H9 (cell line): ENCODE measurements around the gene DOCK2. TPM values are rescaled to one million over a fixed set of nuclear protein-coding genes. Genes with fewer than 3 reads are reported as not detected.

ENCODE experiments used
- DNase-seq: peaks from one replicate; pipeline ENCODE4 v3.0.0-alpha.2; 2017
- H2AFZ ChIP-seq: one replicate; pipeline ENCODE4 v1.6.1; 2013; ENCODE audit warnings: mild to moderate bottlenecking, low read length, control low read depth, moderate library complexity
- H2AK5ac ChIP-seq: 2 replicates; pipeline ENCODE4 v1.6.1; 2013; ENCODE audit warnings: low read length, control low read depth, mixed read lengths; ENCODE audit not compliant: insufficient read length
- H2BK120ac ChIP-seq: one replicate; pipeline ENCODE4 v1.6.1; 2013; ENCODE audit warnings: low read depth, mild to moderate bottlenecking, low read length, control low read depth, inconsistent platforms; ENCODE audit not compliant: poor library complexity, severe bottlenecking
- H2BK12ac ChIP-seq: 2 replicates; pipeline ENCODE4 v1.6.1; 2013; ENCODE audit warnings: low read length, control low read depth, mixed read lengths, low read depth; ENCODE audit not compliant: insufficient read length
- H2BK15ac ChIP-seq: 2 replicates; pipeline ENCODE4 v1.6.1; 2013; ENCODE audit warnings: low read depth, low read length, control low read depth
- H2BK20ac ChIP-seq: one replicate; pipeline ENCODE4 v1.6.1; 2013; ENCODE audit warnings: low read depth, mild to moderate bottlenecking, low read length, control low read depth, inconsistent platforms; ENCODE audit not compliant: poor library complexity, severe bottlenecking
- H2BK5ac ChIP-seq: 2 replicates; pipeline ENCODE4 v1.6.1; 2013; ENCODE audit warnings: low read length, control low read depth, mixed read lengths; ENCODE audit not compliant: insufficient read length
- H3K14ac ChIP-seq: 2 replicates; pipeline ENCODE4 v1.6.1; 2013; ENCODE audit warnings: low read length, control low read depth; ENCODE audit not compliant: insufficient read depth
- H3K18ac ChIP-seq: 2 replicates; pipeline ENCODE4 v1.6.1; 2013; ENCODE audit warnings: low read depth, mild to moderate bottlenecking, mixed read lengths, low read length, control low read depth; ENCODE audit not compliant: insufficient read length
- H3K23ac ChIP-seq: 2 replicates; pipeline ENCODE4 v1.6.1; 2013; ENCODE audit warnings: low read length, control low read depth, mixed read lengths, low read depth; ENCODE audit not compliant: insufficient read length
- H3K23me2 ChIP-seq: 2 replicates; pipeline ENCODE4 v1.6.1; 2013; ENCODE audit warnings: low read depth, mild to moderate bottlenecking, mixed read lengths, low read length, control low read depth; ENCODE audit not compliant: insufficient read length, poor library complexity, severe bottlenecking
- H3K27ac ChIP-seq: 2 replicates; pipeline ENCODE4 v1.5.1; 2013; ENCODE audit warnings: low read length, control low read depth, mixed read lengths, low read depth; ENCODE audit not compliant: insufficient read length
- H3K27me3 ChIP-seq: 2 replicates; pipeline ENCODE4 v1.6.1; 2013; ENCODE audit warnings: low read length, control low read depth, inconsistent platforms; ENCODE audit not compliant: insufficient read depth
- H3K4ac ChIP-seq: 2 replicates; pipeline ENCODE4 v1.6.1; 2013; ENCODE audit warnings: low read depth, mild to moderate bottlenecking, control low read depth, inconsistent platforms, low read length, moderate library complexity
- H3K4me1 ChIP-seq: 2 replicates; pipeline ENCODE4 v1.6.1; 2013; ENCODE audit warnings: low read length, control low read depth, inconsistent platforms; ENCODE audit not compliant: insufficient read depth
- H3K4me2 ChIP-seq: 2 replicates; pipeline ENCODE4 v1.6.1; 2013; ENCODE audit warnings: low read length, control low read depth, mixed read lengths; ENCODE audit not compliant: insufficient read length, insufficient read depth
- H3K56ac ChIP-seq: 2 replicates; pipeline ENCODE4 v1.6.1; 2013; ENCODE audit warnings: low read depth, mild to moderate bottlenecking, mixed read lengths, low read length, control low read depth; ENCODE audit not compliant: insufficient read length
- H3K79me1 ChIP-seq: 2 replicates; pipeline ENCODE4 v1.6.1; 2013; ENCODE audit warnings: low read depth, mild to moderate bottlenecking, moderate library complexity, low read length, control low read depth, inconsistent platforms; ENCODE audit not compliant: insufficient read depth, poor library complexity, severe bottlenecking
- H3K79me2 ChIP-seq: 2 replicates; pipeline ENCODE4 v1.6.1; 2013; ENCODE audit warnings: low read length, control low read depth, inconsistent platforms; ENCODE audit not compliant: insufficient read depth
- H3K9ac ChIP-seq: 2 replicates; pipeline ENCODE4 v1.6.1; 2013; ENCODE audit warnings: low read length, control low read depth, mixed read lengths; ENCODE audit not compliant: insufficient read length; ENCODE audit errors: extremely low read depth
- H3K9me3 ChIP-seq: one replicate; pipeline ENCODE4 v1.6.1; 2013; ENCODE audit warnings: low read depth, low read length, inconsistent platforms; ENCODE audit not compliant: control insufficient read depth
- H3T11ph ChIP-seq: one replicate; pipeline ENCODE4 v1.6.1; 2013; ENCODE audit warnings: mild to moderate bottlenecking, low read length, control low read depth, inconsistent platforms
- H4K20me1 ChIP-seq: one replicate; pipeline ENCODE4 v1.6.1; 2013; ENCODE audit not compliant: control insufficient read depth, insufficient read length, insufficient read depth
- H4K5ac ChIP-seq: 2 replicates; pipeline ENCODE4 v1.6.1; 2013; ENCODE audit warnings: low read depth, mild to moderate bottlenecking, mixed read lengths, low read length, control low read depth; ENCODE audit not compliant: insufficient read length
- H4K8ac ChIP-seq: replicated peaks from 2 replicates; pipeline ENCODE4 v1.6.1; 2013; ENCODE audit warnings: low read length, control low read depth, mixed read lengths, low read depth; ENCODE audit not compliant: insufficient read length
- H4K91ac ChIP-seq: 2 replicates; pipeline ENCODE4 v1.6.1; 2013; ENCODE audit warnings: low read depth, mild to moderate bottlenecking, moderate library complexity, mixed read lengths, low read length, control low read depth; ENCODE audit not compliant: insufficient read length
- H3K27ac Mint-ChIP-seq, 3 experiments: 2 replicates in 2 of 3; 3 replicates in 1 of 3; pipeline ENCODE4 v1.8.0; 2020 to 2021; ENCODE audit warnings: mixed read lengths in 3 of 3, mild to moderate bottlenecking in 1 of 3, moderate library complexity in 1 of 3
- H3K27me3 Mint-ChIP-seq: 2 replicates; pipeline ENCODE4 v1.8.0; 2021; ENCODE audit warnings: low read depth, mild to moderate bottlenecking, moderate library complexity, mixed read lengths
- H3K36me3 Mint-ChIP-seq, 3 experiments: 2 replicates in 2 of 3; 3 replicates in 1 of 3; pipeline ENCODE4 v1.8.0; 2020 to 2021; ENCODE audit warnings: low read depth in 3 of 3, mixed read lengths in 3 of 3; ENCODE audit not compliant: insufficient read depth in 1 of 3
- H3K4me1 Mint-ChIP-seq, 2 experiments: 2 replicates each; pipeline ENCODE4 v1.8.0; 2020; ENCODE audit warnings: mixed read lengths in 2 of 2
- H3K4me3 Mint-ChIP-seq, 2 experiments: 2 replicates in 1 of 2; 3 replicates in 1 of 2; pipeline ENCODE4 v1.8.0; 2020 to 2021; ENCODE audit warnings: mild to moderate bottlenecking in 2 of 2, mixed read lengths in 2 of 2, moderate library complexity in 1 of 2
- H3K9me3 Mint-ChIP-seq, 2 experiments: 2 replicates in 1 of 2; 3 replicates in 1 of 2; pipeline ENCODE4 v1.8.0; 2020; ENCODE audit warnings: mild to moderate bottlenecking in 2 of 2, mixed read lengths in 2 of 2, moderate library complexity in 1 of 2
- CTCF ChIP-seq: fragments of 200-600 bp; sonication (generic); conservative IDR thresholded peaks from 3 replicates; pipeline ENCODE4 v1.8.0; 2021; ENCODE audit warnings: antibody characterized with exemption, mild to moderate bottlenecking
- WGBS: extraction: QIAGEN DNeasy Blood & Tissue Kit; methylation state at CpG from one replicate; pipeline ENCODE4 v1.1.7; 2013; ENCODE audit warnings: missing lambda C conversion rate, low lambda C conversion rate, mixed read lengths; ENCODE audit not compliant: insufficient read length; ENCODE audit errors: extremely low coverage; 5-methylcytosine and 5-hydroxymethylcytosine counted together
- total RNA-seq: library from RNA; stranded (reverse); gene quantifications from 2 replicates; pipeline ENCODE4 v1.2.1, GENCODE V29; 2021

The DOCK2 gene
- total RNA-seq, 1 experiment from 2014 or later, result 7.8 TPM

GRCh38 chr5:170039830-170040229 is 402.8 kb downstream of the DOCK2 start:
- Histone ChIP-seq H3K9me3 (no peaks in the 10 kb centered on the region), H4K20me1 (no peaks in the 10 kb centered on the region), H2BK5ac (no peak overlapping the region), H3K14ac (no peak overlapping the region), H2AFZ (no peak overlapping the region), H3K18ac (no peak overlapping the region), H4K91ac (no peak overlapping the region), H2BK120ac (no peak overlapping the region), H3K79me1 (no peaks in the 10 kb centered on the region), H4K8ac (no peak overlapping the region), H2AK5ac (no peak overlapping the region), H2BK20ac (no peak overlapping the region), H3K27ac (no peak overlapping the region), H3K23me2 (no peaks in the 10 kb centered on the region), H3K4ac (no peak overlapping the region), H3K4me1 (no peaks in the 10 kb centered on the region), H3K9ac (no peak overlapping the region), H4K5ac (no peak overlapping the region), H3K56ac (no peak overlapping the region), H3K23ac (no peak overlapping the region), H3T11ph (no peak overlapping the region), H2BK15ac (no peak overlapping the region), H3K4me2 (no peak overlapping the region), H2BK12ac (no peak overlapping the region), H3K27me3 (no peaks in the 10 kb centered on the region), H3K79me2 (no peaks in the 10 kb centered on the region)
- no peaks in the 10 kb centered on the region for H3K36me3 Mint-ChIP-seq
- WGBS, result no CpG with 5 or more reads among the region's 3 CpGs
- H3K27me3 Mint-ChIP-seq, result no peaks in the 10 kb centered on the region; the same call in none of the 2 replicates
- no peaks in the 10 kb centered on the region for H3K4me1 Mint-ChIP-seq
- DNase-seq, result no peak
- no peak overlapping the region for H3K27ac Mint-ChIP-seq
- no peak for TF ChIP-seq CTCF
- no peak overlapping the region for H3K4me3 Mint-ChIP-seq
- no peaks in the 10 kb centered on the region for H3K9me3 Mint-ChIP-seq
